SK-N-DZ (cell line): Measurements from ENCODE around the gene RPE. TPM values are rescaled to one million over a fixed set of nuclear protein-coding genes. Genes with fewer than 3 reads are reported as not detected.

ENCODE experiments used
- DNase-seq: peaks from one replicate; pipeline ENCODE4 v3.0.0-alpha.2; 2015; ENCODE audit warnings: low spot score
- polyA plus RNA-seq, 2 experiments: library from polyadenylated mRNA; depleted of rRNA; stranded (reverse); fragments of >200 nt; gene quantifications; 2 replicates each; pipeline ENCODE4 v1.2.3, GENCODE V29; 2014

Gene RPE
- polyA plus RNA-seq (2014; cell fraction: cytosol; rRNA removed) = 70.4 and 95.3 TPM in 2 replicates
- polyA plus RNA-seq (2014; cell fraction: nucleus; rRNA removed) = 36.0 and 53.1 TPM in 2 replicates

DNA sequence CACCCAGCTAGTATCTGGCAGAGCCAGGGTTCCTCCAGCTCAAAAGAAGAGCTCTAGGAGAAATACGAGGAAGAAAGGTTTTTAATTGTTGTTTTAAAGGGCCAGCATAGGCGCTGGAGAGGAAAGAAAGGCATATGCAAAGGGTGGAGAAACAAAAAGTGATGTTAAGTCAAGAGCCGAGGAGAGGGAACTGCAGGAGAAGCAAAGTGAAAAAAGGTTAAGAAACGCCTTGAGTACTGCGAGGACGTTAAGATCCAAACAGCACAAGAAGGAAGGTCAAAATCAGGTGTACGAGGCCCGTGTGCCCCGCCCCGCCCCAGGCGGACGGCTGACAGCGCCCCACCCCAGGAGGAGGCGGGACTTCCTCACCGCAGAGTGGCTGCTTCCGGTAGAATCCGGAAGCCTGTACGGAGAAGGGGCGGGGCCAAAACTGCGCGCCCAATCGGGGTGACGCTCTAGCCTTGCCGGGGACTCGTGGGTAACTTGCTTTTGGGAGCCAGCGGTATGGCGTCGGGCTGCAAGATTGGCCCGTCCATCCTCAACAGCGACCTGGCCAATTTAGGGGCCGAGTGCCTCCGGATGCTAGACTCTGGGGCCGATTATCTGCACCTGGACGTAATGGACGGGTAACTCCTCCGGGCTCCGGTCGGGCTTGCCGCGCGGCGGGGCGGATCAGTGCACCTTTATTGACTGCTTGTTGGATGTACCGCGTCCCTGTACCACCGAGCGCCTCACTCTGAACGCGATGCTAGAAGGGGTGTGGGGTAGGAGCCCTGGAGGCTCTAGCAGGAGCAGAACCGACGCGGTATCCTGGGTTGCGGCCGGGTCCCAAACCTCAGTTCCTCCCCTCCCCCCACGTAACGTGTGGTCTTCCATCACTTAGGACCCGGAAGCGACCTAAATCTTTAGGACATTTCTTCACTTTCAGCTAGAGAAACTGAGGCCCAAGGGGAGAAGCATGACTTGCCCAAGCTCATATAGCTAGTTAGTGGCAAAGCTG lies at the start of gene RPE:
RPE (plus strand) TSS at position 481 of the 1,000 bp plus-strand sequence; CDS start at position 505, 24 bp downstream.
- peak; percentile 92 for DNase-seq

DNA sequence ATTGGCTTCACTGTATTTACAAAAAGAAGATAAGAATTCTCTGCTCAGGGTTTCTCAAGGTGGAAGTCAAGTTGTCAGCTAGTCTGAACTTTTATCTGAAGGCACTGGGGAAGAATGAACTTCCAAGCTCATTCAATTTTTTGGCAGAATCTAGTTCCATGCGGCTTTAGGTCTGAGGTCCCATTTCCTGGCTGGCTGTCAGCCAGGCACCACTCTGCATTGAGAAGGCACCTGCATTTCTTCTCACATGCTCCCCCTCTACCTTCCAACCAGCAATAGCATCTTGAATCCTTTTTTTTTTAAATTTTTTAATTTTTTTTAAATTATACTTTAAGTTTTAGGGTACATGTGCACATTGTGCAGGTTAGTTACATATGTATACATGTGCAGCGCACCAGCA lies 46.2 kb upstream of the RPE start:
- no peak for DNase-seq

DNA sequence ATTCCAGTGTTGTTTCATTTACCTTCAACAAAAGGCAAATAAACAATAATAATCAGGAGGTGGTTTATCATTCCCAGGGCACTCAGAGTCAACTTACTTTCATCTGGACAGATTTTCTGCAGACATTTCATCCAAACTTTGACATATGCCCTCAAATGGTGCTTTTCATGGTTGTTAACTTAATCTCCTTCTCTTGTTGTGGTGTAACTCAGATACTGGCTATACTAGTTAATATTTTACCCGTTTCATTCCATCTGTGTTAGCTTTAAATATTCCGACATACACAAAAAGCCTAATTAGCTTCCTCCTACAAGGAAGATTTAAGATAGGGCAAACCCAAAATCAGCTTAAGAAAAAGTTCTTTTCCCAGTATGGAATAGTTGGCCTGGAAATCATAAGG lies 44.4 kb upstream of the RPE start:
- no peak for DNase-seq

DNA sequence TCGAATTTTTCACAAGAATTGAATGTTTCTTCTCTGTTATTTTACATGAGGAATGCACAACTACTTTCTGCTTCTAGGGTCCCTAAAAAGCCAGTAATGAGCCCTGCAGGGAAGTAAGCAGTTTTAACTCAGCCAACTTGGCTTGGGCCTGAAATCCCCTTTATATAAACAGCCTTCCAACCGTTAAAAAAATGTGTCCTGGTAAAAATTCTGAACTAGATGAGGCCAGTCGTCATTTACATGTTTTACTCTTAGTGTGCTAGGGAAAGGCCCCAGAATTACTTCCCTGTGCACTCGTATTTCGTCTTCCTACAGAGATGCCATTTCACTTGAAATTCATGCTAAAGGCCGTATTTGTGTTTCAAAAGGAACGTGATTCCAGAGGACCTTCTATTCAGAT lies 42.4 kb upstream of the RPE start:
- no peak for DNase-seq

DNA sequence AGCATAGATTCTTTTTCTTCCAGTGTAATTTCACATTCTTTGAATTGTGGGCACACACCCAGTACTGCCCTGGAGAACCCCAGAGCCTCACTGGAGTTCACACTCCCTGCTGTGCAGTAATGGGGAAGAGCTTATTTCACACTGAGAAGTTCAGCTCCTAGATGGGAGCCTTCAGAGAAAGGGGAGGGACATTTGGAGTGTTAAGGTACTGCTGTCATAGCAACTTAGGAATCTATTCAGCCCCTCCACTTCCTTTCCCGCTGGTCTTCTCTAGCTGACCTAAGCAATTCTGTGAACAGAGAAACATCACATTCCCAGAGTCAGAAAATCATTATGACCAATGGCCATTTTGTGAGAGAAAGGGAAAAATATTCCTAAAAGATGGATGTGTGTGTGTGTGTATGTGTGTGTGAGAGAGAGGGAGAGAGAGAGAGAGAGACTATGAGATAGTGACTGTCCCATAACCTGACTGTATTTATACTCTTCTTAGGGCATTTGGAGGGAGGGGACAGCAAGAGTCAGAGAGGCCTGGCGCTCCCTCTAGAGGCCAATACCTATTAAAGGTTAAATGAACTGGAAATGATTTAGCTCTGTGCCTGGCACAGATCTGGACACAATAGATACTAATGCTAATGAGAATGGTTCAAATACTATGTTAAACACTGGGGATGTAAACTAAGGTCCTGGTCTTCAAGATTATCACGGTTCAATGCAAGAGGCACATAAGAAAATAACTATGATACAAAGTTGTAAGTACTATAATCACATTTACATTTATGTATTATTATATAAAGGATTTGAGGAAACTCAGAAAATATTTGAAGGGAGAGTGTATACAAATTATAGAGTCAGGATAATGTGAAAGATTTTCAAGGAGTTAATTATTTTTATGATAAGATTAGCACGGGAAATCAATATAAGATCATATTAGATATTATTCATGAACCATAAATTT lies 41.5 kb upstream of the RPE start:
- peak; percentile 57 for DNase-seq

DNA sequence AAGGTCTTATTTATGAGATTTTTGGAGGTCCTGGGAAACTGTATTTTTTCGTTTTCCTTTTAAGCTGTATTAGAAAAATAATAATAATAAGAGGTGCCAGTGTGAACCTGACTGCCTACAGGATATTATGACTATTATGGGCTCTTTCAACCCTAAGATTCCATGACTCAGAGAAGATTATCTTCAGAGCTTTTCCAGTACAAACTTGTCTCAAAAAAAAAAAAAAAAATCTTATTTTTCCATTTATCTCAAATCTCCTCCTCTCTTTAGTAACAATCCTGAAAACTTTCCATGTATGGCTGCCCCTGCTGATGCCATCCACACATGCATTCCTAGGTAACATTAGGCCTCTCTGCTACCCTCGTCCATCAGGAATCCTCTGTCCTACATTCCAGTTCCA lies 36.7 kb upstream of the RPE start:
- no peak for DNase-seq

DNA sequence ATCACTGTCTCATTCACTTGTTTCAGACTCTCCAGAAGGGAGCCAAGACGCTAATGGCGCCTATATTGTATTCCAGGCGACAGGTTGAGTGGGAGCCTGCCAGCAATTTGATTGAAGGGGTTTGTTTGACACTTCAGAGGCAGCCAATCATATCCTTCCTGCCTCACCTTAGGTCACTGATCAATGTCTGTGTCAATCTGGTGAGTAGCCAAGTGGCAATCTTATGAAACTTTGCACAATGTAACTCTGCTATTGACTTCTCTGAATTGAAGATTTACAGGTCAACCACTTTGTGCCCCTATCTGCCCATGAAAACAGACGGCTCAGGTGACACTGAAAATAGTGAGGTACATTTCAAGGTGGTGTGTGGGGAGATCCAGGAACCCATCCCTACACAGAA lies 32.7 kb upstream of the RPE start:
- DNase-seq = no peak

DNA sequence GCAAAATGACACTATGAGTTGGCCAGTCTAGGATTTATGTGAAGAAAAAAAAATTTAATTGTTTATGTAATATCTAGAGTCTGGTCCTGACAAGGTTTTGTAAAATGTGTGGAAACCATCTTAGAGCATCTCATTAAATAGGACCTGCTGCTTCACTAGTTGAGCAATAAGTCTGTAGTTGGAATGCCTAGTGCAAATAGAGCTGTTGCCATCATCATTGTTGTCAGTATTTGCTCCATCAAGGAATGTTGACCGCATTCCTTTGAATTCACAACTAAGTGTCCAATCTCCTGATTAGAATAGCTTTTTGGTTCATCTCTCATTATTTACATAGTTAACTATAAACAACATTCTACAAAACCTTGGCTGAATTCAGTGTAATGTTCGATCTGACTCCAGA lies 32.2 kb upstream of the RPE start:
- no peak for DNase-seq

DNA sequence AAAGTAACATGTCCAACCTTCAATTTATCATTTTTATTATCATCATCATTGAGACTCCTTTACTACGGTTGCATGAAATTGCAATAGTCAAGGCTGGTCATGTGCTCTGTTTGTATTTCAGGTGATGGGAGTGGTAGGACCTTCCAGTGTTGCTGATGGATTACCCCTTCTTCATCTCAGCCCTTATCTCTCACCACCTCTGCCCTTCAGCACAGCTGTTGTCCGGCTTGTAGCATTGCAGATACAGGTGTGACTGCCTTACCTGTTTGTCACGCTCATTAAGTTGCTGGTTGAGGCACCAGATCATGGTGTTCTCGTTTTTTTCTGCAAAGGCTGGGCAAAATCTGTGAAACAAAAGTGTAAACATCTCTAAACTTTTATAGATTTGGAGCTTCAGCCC lies 31.7 kb upstream of the RPE start:
- DNase-seq = no peak

DNA sequence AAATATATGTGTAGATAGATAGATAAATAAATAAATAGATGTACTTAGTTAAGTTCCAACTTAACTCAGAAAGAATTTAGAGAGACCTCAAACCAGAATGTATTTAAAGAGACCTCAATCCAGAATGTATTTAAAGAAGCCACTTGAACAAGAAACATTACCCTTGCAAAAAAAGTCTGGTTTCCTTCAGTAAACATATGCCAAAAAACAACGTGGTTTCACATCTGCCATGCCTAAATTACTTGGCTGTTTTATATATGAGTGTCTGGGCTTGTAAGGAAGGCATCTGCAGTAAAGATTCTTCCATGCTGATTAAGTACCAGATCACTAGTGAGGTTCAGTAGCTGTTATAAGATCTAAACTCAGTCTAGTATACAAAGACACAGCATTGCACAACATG lies 29.1 kb upstream of the RPE start:
- no peak for DNase-seq

DNA sequence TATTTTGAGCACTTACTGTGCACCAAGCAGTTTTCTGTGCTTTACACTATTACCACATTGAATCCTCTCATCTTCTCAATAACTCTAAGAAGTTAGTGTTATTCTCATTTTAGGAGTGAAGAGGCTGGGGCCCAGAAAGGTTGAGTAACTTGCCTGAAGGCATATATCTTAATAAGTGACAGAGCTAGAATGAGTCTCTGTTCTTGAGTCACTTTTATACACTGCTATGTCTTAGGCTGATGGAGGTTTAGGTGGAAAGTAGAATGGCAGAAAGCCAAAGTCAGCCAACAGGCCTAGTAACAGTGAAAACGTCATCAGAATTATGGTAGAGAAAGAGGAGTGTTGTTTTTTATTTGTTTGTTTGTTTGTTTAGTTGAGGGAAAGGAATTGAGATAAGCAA lies 27.9 kb upstream of the RPE start:
- no peak for DNase-seq

DNA sequence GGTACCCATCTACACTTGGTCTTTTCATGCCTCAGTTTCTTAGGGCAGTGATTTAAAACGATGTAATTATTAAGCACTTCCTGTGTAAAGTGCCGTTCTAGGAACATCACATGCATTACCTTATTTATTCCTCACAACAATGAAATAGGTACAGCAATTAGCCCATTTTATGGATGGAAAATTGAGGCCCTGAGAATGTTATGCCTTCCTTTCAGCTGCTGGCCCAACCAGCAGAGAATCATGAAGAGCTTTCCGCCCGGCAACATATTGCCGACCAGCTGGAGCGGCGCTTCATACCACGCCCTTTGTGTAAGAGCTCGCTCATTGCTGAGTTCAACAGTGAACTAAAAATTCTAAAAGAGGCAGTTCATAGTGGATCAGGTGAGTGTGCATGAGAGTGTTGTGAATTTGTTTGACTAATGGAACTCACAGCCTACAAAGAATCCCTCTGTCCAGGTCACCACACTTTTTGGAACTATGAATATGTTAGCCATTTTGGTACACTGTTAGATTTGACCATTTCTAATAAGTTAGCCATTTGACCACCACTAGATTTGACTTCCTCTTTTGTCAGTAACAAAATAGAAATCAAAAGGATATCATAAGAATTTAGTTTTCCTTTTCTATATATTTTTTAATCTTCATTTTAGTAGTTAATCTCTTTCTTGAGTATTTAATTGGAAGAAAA lies 25.6 kb upstream of the RPE start:
- no peak for DNase-seq

DNA sequence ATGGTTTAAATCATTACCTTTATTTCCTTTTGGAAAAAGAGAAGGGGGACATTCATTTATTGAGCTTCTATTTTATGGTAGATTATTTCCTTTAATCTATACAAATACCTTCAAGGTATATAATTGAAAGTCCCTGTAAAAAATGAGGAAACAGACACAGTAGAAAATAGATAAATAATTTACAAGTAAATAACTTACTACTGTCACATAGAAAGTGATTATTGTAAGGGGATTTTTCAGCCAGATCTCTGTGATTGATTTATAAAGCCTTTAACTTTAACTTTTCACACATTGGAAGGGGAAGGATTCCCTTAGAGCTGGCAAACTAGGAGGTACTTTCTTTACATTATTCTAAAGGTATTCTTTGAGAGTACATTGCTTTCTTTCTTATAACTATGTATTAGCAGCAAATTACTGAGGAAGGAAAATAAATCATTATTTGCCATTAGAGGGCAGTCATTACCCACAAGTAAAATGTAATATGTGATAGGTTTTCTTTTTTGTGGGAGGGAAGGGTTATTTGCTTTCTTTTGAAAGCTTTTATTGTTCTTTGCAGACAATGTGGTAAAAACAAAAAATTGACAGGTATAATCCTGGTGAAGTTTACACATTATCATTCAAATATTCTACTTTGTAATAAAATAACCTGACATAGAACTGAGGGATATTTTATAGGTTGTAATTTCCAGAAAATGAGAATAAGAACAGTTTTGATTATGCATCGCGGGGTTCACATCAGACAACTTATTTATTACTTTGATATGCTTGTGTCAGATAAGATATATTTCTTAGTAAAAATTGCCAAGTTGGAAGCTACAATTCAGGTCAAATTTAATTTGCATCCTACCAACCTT lies 24.8 kb upstream of the RPE start:
- peak; percentile 8 for DNase-seq

DNA sequence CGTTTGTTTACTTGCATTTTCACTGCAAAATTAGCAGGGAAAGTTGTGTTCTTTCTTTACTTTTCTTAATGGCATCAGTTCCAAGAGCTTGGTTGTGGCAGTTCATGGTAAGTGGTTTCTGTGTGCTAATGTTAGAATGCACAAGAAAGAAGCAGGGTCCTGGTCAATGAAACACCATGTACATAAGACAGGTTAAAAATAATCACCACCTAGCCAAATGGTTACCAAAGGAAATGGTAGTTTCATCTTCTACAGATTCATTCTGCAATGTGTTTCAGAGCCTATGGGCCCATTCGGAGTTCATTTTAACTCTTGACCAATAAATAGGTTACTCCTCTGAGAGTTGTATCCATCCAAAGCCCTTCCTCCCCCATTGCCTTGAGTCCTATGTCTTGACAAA lies 18.1 kb upstream of the RPE start:
- DNase-seq = no peak

DNA sequence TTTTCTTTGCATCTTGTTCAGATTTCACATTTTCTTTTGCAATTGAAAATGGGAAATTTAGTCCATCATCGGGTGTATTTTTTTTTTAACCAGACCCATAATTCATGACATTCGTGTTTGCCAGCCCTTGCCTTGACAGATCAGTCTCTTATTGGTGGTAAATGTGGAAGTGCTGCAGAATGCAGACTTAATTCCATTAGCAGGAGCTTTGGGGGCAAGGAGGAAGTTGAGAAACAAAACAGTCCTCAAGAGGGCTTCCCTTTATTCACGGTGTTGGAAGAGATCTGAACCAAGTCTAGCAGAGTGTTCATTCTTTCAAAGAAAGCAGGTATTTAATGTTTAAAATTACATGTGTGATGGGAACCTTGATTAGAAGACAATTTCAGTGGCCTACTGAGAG lies 16.6 kb upstream of the RPE start:
- DNase-seq = no peak

DNA sequence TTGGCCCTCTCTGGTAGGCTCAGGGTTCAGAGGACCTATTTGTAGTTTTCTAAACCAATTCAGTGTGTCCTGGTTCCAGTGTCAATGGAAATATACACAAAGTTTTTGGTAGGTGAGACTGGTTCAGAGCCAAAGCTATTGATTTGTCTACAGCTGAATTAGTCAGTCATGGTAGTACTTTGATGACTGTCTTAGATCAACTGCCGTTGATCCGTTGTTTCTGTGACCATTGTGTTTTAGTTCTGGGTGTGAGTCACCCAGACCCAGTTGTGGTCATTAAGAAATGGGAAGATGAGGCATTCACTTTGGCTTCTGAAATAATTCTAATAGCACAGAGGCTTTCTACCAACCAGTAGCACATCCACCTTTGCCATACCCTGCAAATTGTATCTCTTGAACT lies 16.0 kb upstream of the RPE start:
- DNase-seq = no peak

DNA sequence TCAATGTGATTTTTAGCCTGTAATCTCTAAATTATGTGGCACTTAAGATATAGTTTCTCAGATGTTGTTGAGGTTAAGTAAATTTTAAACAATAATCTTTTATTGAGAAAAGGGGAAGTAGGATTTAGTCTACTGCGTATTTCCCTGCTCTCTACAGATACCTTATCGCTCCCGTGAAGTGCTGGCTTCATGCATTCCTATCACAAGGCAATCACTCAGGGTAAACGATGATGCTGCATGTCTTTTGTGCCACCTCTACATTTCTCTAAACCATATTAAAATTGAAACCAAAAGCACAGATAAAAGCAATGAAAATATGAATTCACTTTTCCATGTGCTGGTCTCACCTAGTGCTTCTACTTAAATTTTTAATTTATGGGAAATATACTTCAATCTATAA lies 14.4 kb upstream of the RPE start:
- DNase-seq = no peak

DNA sequence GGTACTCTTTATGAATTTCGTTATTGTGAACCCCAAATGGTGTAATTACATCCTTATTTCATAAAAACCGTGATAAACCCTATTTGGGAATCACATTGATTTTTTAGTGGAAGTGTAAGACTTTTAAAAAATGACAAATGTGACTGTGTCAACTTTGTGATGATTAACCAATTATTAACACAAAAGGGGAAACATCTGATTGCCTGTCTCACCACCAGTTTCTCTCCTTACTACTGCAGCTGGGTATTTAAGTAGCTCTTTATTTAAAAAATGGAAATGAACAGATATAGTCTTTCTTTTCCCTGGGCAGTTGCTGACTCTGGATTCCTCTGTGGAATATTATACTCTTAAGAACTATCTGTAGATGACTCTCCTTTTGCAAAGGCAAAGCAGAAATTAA lies 11.6 kb upstream of the RPE start:
- no peak for DNase-seq

DNA sequence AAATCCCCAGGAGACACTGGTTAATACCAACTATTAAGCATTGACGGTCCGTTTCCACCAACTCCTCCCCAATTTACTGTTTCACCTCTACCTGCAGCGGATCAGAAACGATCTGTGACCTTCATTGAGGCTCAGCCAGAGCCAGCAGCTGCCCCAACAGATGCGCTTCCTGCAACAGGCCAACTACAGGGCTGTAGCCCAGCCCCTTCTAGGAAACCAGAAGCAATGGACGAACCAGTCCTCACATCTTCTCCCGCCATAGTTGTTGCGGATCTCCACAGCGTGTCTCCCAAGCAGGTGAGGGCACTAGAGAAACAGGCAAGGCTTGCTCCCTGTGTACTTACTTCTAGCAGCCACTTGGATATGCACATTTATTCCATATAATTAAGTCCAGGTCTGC lies 8.5 kb upstream of the RPE start:
- no peak for DNase-seq

DNA sequence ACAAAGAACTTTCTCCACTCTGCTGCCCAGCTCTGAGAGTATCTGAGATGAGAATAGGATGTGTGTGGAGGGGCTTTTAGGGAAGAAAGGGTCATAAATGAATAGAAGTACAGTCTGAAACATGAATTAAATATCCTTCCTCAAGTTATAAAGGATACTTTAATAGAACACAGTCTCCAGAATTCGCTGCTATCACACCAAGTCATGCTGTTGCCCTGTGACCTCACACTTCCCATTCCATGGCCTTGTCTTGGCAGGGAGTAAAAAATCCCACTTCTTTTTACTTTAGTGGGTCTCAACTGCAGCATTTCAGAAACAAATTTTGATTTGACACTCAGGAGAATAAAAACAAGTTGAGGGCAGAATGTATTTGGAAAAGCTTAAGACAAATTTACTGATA lies 3.8 kb upstream of the RPE start:
- no peak for DNase-seq
